Loucy (cell line): ENCODE data around the gene GFRA1.

Experiments
- CTCF ChIP-seq: fragments of 200-600 bp; sonication (generic); conservative IDR thresholded peaks from 2 replicates; pipeline ENCODE4 v1.5.1; 2014; ENCODE audit warnings: mild to moderate bottlenecking, antibody characterized with exemption, low read length
- EZH2phosphoT487 ChIP-seq: fragments of 200-600 bp; IDR thresholded peaks from 2 replicates; pipeline ENCODE4 v1.6.1; 2018; ENCODE audit warnings: antibody characterized with exemption, mild to moderate bottlenecking, moderate library complexity, borderline replicate concordance

GRCh38 chr10:116015583-116016333, 257.2 kb downstream of the GFRA1 start:
- no peak for TF ChIP-seq CTCF
- TF ChIP-seq EZH2phosphoT487, result no peak
